PC-9 (cell line): ENCODE data around the gene USP22. TPM values are rescaled to one million over a fixed set of nuclear protein-coding genes. Genes with fewer than 3 reads are reported as not detected.

ENCODE experiments used
- BruUV-seq: library from RNA; stranded (reverse); fragments of 400-500 nt; replicated peaks from 2 replicates; lab custom pipeline; 2021; lab: Mats Ljungman, UMichigan
- CTCF ChIA-PET: fragments of 300-600 bp; sonication (Branson Sonifier 250); formaldehyde crosslinking; loops from one replicate; lab custom pipeline; 2022; ENCODE audit warnings: antibody characterized with exemption; lab: Charles Lee
- POLR2A ChIA-PET: fragments of 300-600 bp; sonication (Branson Sonifier 250); formaldehyde crosslinking; loops from one replicate; lab custom pipeline; 2022; ENCODE audit warnings: antibody characterized with exemption; ENCODE audit not compliant: unreplicated experiment; lab: Charles Lee
- DNase-seq, 2 experiments: peaks; one replicate each; pipeline versions ENCODE4 v3.0.0 to v3.0.0-alpha.2; 2015 to 2022; ENCODE audit warnings: mixed read lengths in 1 of 2
- H2AFZ ChIP-seq: fragments of 200-600 bp; sonication (generic); 2 replicates; pipeline ENCODE4 v1.8.1; 2017; ENCODE audit warnings: antibody characterized with exemption
- H3F3A ChIP-seq: fragments of 200-600 bp; sonication (generic); 2 replicates; pipeline ENCODE4 v1.8.1; 2017; ENCODE audit warnings: antibody characterized with exemption, mild to moderate bottlenecking, low read depth; ENCODE audit not compliant: insufficient read depth
- H3K27ac ChIP-seq: fragments of 200-600 bp; sonication (generic); 2 replicates; pipeline ENCODE4 v1.6.1; 2016; ENCODE audit warnings: mixed run types
- H3K27me3 ChIP-seq: fragments of 200-600 bp; sonication (generic); 2 replicates; pipeline ENCODE4 v1.6.1; 2016; ENCODE audit warnings: low read depth, mixed run types; ENCODE audit not compliant: insufficient read depth
- H3K36me3 ChIP-seq: fragments of 200-600 bp; sonication (generic); 2 replicates; pipeline ENCODE4 v1.6.1; 2016; ENCODE audit warnings: low read depth, mixed run types
- H3K4me1 ChIP-seq: fragments of 200-600 bp; sonication (generic); replicated peaks from 2 replicates; pipeline ENCODE4 v1.6.1; 2016; ENCODE audit warnings: mixed run types; ENCODE audit not compliant: insufficient read depth
- H3K4me2 ChIP-seq: fragments of 200-600 bp; sonication (generic); 2 replicates; pipeline ENCODE4 v1.6.1; 2017; ENCODE audit warnings: mixed run types
- H3K4me3 ChIP-seq: fragments of 200-600 bp; sonication (generic); 2 replicates; pipeline ENCODE4 v1.6.1; 2016; ENCODE audit warnings: mixed run types
- H3K79me2 ChIP-seq: fragments of 200-600 bp; sonication (generic); 2 replicates; pipeline ENCODE4 v1.6.1; 2017; ENCODE audit warnings: low read depth, mixed run types
- H3K9me2 ChIP-seq: fragments of 200-600 bp; sonication (generic); 2 replicates; pipeline ENCODE4 v1.8.1; 2017; ENCODE audit warnings: mild to moderate bottlenecking; ENCODE audit not compliant: insufficient read depth
- H3K9me3 ChIP-seq: fragments of 200-600 bp; sonication (generic); 2 replicates; pipeline ENCODE4 v1.8.1; 2016; ENCODE audit warnings: low read depth; ENCODE audit not compliant: insufficient read depth
- H4K20me1 ChIP-seq: fragments of 200-600 bp; sonication (generic); 2 replicates; pipeline ENCODE4 v1.8.1; 2017; ENCODE audit not compliant: insufficient read depth
- EZH2 ChIP-seq: fragments of 200-600 bp; sonication (generic); IDR thresholded peaks from 2 replicates; pipeline ENCODE4 v1.8.0; 2017; ENCODE audit warnings: antibody characterized with exemption, low read depth
- intact Hi-C: fragments of 100-400 bp; cut with micrococcal nuclease; formaldehyde crosslinking; loops from one replicate; pipeline ENCODE4 v1.10.0; 2022; ENCODE audit not compliant: unreplicated experiment
- total RNA-seq: library from RNA; stranded (reverse); gene quantifications from 2 replicates; pipeline ENCODE4 v1.2.3, GENCODE V29; 2021
- TF ChIP-seq, protein P1 (sequence below): fragments of 200-600 bp; sonication (generic); conservative IDR thresholded peaks from 2 replicates; pipeline ENCODE4 v1.6.1; 2017; ENCODE audit warnings: mixed run types, antibody characterized with exemption, mild to moderate bottlenecking, moderate library complexity

The USP22 gene
- total RNA-seq, 1 experiment from 2014 or later, result 296 TPM

DNA sequence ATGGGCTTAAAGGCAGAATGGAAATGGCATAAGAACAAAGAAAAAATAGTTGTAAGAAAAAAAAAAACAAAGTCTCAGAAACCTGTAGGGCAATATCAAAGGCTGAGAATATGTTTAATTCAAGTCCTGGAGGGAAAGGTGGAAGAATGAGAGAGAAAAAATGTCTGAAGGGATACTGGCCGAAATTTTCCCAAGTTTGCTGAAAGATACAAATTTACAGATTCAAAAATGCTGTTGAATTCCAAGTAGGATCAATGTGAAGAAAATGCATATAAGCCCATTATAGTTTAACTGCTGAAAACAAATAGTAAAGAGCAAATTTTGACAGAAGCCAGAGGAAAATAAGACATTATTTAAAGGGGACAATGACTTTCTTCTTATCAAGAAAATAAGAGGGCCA lies 6.6 kb upstream of the USP22 start:
- Histone ChIP-seq H4K20me1 (no peaks in the 10 kb centered on the region), H3K4me1 (peaks cover 11% of the 10 kb centered on the region; the same call in 1 of the 2 replicates), H3K4me2 (no peak overlapping the region), H3K36me3 (no peaks in the 10 kb centered on the region), H3K27me3 (no peaks in the 10 kb centered on the region), H3F3A (no peaks in the 10 kb centered on the region; the same call in 1 of the 2 replicates), H3K9me2 (no peaks in the 10 kb centered on the region), H2AFZ (no peak overlapping the region), H3K9me3 (no peaks in the 10 kb centered on the region), H3K4me3 (no peak overlapping the region), H3K79me2 (no peaks in the 10 kb centered on the region), H3K27ac (no peak overlapping the region)
- no TSS peak for BruUV-seq
- TF ChIP-seq, protein P1, sequence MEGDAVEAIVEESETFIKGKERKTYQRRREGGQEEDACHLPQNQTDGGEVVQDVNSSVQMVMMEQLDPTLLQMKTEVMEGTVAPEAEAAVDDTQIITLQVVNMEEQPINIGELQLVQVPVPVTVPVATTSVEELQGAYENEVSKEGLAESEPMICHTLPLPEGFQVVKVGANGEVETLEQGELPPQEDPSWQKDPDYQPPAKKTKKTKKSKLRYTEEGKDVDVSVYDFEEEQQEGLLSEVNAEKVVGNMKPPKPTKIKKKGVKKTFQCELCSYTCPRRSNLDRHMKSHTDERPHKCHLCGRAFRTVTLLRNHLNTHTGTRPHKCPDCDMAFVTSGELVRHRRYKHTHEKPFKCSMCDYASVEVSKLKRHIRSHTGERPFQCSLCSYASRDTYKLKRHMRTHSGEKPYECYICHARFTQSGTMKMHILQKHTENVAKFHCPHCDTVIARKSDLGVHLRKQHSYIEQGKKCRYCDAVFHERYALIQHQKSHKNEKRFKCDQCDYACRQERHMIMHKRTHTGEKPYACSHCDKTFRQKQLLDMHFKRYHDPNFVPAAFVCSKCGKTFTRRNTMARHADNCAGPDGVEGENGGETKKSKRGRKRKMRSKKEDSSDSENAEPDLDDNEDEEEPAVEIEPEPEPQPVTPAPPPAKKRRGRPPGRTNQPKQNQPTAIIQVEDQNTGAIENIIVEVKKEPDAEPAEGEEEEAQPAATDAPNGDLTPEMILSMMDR, result no peak
- no peak for TF ChIP-seq EZH2
- CTCF ChIA-PET, result no interaction called here
- intact Hi-C loops, result no loop called here
- POLR2A ChIA-PET, result no interaction called here
- no peak for DNase-seq

DNA sequence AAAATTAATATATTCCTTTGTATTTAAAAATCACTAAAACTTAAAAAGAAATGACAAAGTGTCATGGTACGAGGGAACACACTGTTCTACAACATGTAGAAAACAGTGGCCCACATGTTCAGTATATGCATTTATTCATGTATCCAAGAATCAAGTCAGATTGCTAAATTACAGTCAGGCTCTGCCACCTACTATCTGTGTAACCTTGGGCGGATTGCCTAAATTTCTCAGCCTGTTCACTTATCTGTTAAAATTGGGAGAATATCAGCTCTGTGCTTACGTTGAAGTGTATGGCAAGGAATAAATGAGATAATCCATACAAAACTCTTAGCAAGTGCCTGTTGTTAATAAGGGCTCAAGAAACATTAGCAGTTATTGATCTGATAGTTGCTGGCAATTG lies 3.4 kb upstream of the USP22 start:
- no TSS peak for BruUV-seq
- POLR2A ChIA-PET, result no interaction called here

DNA sequence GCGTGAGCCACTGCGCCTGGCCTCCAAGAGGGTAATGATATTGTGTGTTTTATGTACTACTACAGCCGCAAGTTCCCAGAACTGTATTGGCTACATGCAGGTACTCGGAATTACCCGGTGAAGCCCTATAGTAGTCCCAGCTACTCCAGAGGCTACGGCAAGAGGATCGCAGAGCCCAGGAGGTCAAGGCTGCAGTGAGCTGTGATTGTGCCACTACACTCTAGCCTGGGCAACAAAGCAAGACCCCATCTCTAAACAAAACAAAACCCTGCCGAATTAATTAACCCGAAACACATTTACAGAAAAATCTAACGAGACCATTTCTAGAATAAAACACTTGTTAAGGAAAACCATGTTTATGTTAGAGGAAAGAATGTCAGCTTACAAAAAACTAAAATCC lies 2.2 kb upstream of the USP22 start:
- ChIA-PET CTCF (no interaction called here), POLR2A (no interaction called here)
- Histone ChIP-seq H3K4me2 (no peak overlapping the region), H3K9me3 (no peaks in the 10 kb centered on the region), H3K9me2 (no peaks in the 10 kb centered on the region), H3K4me1 (peaks cover 16% of the 10 kb centered on the region), H3K27ac (no peak overlapping the region), H3K4me3 (no peak overlapping the region), H3K79me2 (peaks cover 27% of the 10 kb centered on the region), H3F3A (peaks cover 16% of the 10 kb centered on the region; the same call in 1 of the 2 replicates), H3K36me3 (no peaks in the 10 kb centered on the region), H3K27me3 (no peaks in the 10 kb centered on the region), H2AFZ (no peak overlapping the region), H4K20me1 (peaks cover 22% of the 10 kb centered on the region)
- TF ChIP-seq, protein P1, result no peak
- no peak for TF ChIP-seq EZH2
- intact Hi-C loops, result no loop called here
- no TSS peak for BruUV-seq
- no peak for DNase-seq

More for the DNA sequence above, 3.4 kb upstream of the USP22 start:
- Histone ChIP-seq H3K4me2 (no peak overlapping the region), H3K27ac (no peak overlapping the region), H3F3A (peaks cover 10% of the 10 kb centered on the region; the same call in 1 of the 2 replicates), H3K9me2 (no peaks in the 10 kb centered on the region), H3K4me1 (peaks cover 7% of the 10 kb centered on the region), H3K36me3 (no peaks in the 10 kb centered on the region), H3K27me3 (no peaks in the 10 kb centered on the region), H4K20me1 (peaks cover 9% of the 10 kb centered on the region), H2AFZ (no peak overlapping the region), H3K4me3 (no peak overlapping the region), H3K79me2 (peaks cover 15% of the 10 kb centered on the region), H3K9me3 (no peaks in the 10 kb centered on the region)
- no peak for DNase-seq
- intact Hi-C loops, result no loop called here
- CTCF ChIA-PET, result no interaction called here
- no peak for TF ChIP-seq EZH2
